Effector CD8-positive, alpha-beta T cell (primary cell): ENCODE measurements around the gene YIPF1.

Experiments
- DNase-seq: peaks from one replicate; lab custom pipeline; 2025; lab: John Stamatoyannopoulos, UW
- total RNA-seq, 4 experiments: gene quantifications; one replicate each; lab custom pipeline; 2026; lab: John Stamatoyannopoulos, UW

Gene YIPF1
- 20.1 to 28.3 (median 24.9) reads per million in 4 experiments for total RNA-seq

- peak; percentile 78 for DNase-seq
These were observed at the start of gene YIPF1 for GRCh38 chr1:53889304-53890298. Gene YIPF1, minus strand, starts transcription at chr1:53889797. Its CDS starts 860 bp downstream, at chr1:53888937.

GRCh38 chr1:53938136-53938830 lies 48.7 kb upstream of the YIPF1 start:
- DNase-seq, result no peak

GRCh38 chr1:53936430-53936829 lies 46.8 kb upstream of the YIPF1 start:
- no peak for DNase-seq

- no peak for DNase-seq
These were observed 44.7 kb upstream of the YIPF1 start for GRCh38 chr1:53934170-53934765.

- DNase-seq, result no peak
These were observed 41.9 kb upstream of the YIPF1 start for GRCh38 chr1:53931523-53931922.

GRCh38 chr1:53930932-53931331 lies 41.3 kb upstream of the YIPF1 start:
- no peak for DNase-seq

- DNase-seq, result no peak
These were observed 39.8 kb upstream of the YIPF1 start for GRCh38 chr1:53929246-53929960.

- no peak for DNase-seq
These were observed 37.8 kb upstream of the YIPF1 start for GRCh38 chr1:53927376-53927881.

GRCh38 chr1:53919675-53920066 lies 30.1 kb upstream of the YIPF1 start:
- no peak for DNase-seq

GRCh38 chr1:53918343-53918742 lies 28.7 kb upstream of the YIPF1 start:
- no peak for DNase-seq

- DNase-seq, result no peak
These were observed 23.9 kb upstream of the YIPF1 start for GRCh38 chr1:53913352-53914033.

- DNase-seq, result no peak
These were observed 21.8 kb upstream of the YIPF1 start for GRCh38 chr1:53911442-53911841.

GRCh38 chr1:53909946-53910345 lies 20.3 kb upstream of the YIPF1 start:
- no peak for DNase-seq

- DNase-seq, result no peak
These were observed 16.5 kb upstream of the YIPF1 start for GRCh38 chr1:53906121-53906520.

GRCh38 chr1:53905509-53905908 lies 15.9 kb upstream of the YIPF1 start:
- DNase-seq, result no peak

- no peak for DNase-seq
These were observed 12.9 kb upstream of the YIPF1 start for GRCh38 chr1:53902235-53903138.

- DNase-seq, result no peak
These were observed 10.1 kb upstream of the YIPF1 start for GRCh38 chr1:53899708-53900107.

GRCh38 chr1:53899206-53899628 lies 9.6 kb upstream of the YIPF1 start:
- DNase-seq, result no peak

- no peak for DNase-seq
These were observed 7.1 kb upstream of the YIPF1 start for GRCh38 chr1:53896635-53897229.
